Bronchial epithelial cell (primary cell): ENCODE data around the gene PKLR. TPM values are rescaled to one million over a fixed set of nuclear protein-coding genes. Genes with fewer than 3 reads are reported as not detected.
A peak's percentile ranks its signal among the peaks of the same experiment; 100 is the strongest.

Experiments used
- DNase-seq: peaks from one replicate; pipeline ENCODE4 v3.0.0-alpha.2; 2010; ENCODE audit warnings: low read depth
- FAIRE-seq: peaks from 2 replicates; lab custom pipeline; 2011; peaks lifted over from hg19 to GRCh38; lab: Jason Lieb, UNC
- H3K27me3 ChIP-seq: 2 replicates; pipeline ENCODE4 v1.5.1; 2011; ENCODE audit warnings: low read length; ENCODE audit not compliant: control insufficient read depth, insufficient read depth
- H3K36me3 ChIP-seq: 2 replicates; pipeline ENCODE4 v1.5.1; 2011; ENCODE audit warnings: low read length; ENCODE audit not compliant: control insufficient read depth, insufficient read depth
- H3K4me3 ChIP-seq: 2 replicates; pipeline ENCODE4 v1.5.1; 2011; ENCODE audit warnings: mild to moderate bottlenecking, low read depth, low read length, control low read depth
- total RNA-seq: library from RNA; depleted of rRNA; stranded (reverse); fragments of >200 nt; gene quantifications from 2 replicates; pipeline ENCODE4 v1.2.1, GENCODE V29; 2014
- TF ChIP-seq, protein P1 (sequence below): IDR thresholded peaks from 2 replicates; pipeline ENCODE4 v1.5.1; 2011; ENCODE audit warnings: mild to moderate bottlenecking, moderate library complexity, low read length, control low read depth, inconsistent platforms; ENCODE audit not compliant: insufficient read depth, severe bottlenecking

Gene PKLR
- total RNA-seq, 1 donor from 2014 or later, result not detected

DNA sequence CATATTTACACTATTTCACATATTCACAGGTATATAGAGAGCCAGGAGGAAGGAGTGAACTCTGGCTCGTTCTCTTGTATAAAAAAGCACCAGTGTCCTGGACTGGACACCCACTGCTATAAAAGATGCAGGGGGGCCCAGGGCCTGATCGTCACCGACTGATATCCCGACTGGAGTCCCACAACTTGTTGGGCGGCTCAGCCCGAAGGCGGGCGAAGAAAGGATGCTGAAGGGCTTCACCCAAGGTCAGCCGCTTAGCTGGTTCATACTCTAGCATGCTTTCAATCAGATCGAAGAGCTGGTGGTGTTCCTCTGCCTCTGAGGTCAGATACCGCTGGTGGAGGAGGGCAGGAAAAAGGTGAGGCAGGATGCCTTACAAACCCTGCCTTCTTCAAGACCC, 38.2 kb downstream of the PKLR start:
- H3K27me3 ChIP-seq, result no peaks in the 10 kb centered on the region
- H3K36me3 ChIP-seq, result peaks cover 28% of the 10 kb centered on the region
- FAIRE-seq, result no peak

DNA sequence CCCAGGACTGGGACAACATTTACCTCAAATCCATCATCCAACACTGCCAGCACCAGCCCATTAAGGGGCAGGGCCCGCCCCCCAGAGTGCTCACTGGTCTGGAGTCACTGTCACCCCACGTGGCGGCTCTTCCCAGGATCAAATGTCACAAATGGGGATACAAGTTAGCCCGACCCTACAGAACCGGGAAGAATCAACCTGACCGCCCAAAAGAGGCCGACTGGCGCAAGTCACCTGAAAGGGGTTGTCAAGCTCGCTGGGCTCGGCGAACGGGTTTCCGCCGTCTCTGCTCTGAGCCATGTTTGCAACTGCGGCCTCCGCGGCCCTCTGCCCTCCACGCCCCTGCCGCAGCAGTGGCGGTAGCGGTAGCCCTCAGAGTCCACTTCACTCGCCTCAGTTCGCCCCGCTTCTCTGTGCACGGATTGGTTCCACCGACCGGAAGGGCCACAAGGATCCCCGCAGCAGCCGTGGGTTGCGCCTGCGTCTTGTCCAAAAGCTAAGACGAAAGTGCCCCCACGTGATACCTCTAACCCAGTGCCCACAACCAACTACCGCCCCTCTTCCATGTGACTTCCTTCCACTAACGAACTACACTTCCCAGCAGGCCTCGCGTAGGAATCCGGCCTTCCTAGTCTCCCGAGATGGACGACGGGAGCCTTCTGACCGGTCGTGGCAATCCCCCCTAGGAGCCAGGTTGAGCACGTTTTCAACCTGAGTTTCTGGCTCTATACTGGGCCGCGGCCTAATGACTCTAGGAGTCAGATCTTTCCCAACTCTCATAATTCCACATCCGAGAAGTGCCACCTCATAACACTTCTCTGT, 39.2 kb downstream of the PKLR start, which contains the start of gene SCAMP3:
Gene SCAMP3 (minus strand): TSS at position 509 of the 822 bp plus-strand sequence. CDS start 209 bp downstream, at position 300.
- Histone ChIP-seq H3K36me3 (peaks cover 25% of the 10 kb centered on the region), H3K27me3 (no peaks in the 10 kb centered on the region), H3K4me3 (peak within 1 kb of the TSS; percentile 52)
- FAIRE-seq (no peak), DNase-seq (peak; percentile 97)
- TF ChIP-seq, protein P1, sequence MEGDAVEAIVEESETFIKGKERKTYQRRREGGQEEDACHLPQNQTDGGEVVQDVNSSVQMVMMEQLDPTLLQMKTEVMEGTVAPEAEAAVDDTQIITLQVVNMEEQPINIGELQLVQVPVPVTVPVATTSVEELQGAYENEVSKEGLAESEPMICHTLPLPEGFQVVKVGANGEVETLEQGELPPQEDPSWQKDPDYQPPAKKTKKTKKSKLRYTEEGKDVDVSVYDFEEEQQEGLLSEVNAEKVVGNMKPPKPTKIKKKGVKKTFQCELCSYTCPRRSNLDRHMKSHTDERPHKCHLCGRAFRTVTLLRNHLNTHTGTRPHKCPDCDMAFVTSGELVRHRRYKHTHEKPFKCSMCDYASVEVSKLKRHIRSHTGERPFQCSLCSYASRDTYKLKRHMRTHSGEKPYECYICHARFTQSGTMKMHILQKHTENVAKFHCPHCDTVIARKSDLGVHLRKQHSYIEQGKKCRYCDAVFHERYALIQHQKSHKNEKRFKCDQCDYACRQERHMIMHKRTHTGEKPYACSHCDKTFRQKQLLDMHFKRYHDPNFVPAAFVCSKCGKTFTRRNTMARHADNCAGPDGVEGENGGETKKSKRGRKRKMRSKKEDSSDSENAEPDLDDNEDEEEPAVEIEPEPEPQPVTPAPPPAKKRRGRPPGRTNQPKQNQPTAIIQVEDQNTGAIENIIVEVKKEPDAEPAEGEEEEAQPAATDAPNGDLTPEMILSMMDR, result no peak

More for the DNA sequence above, 38.2 kb downstream of the PKLR start:
- no peak for DNase-seq
- H3K4me3 ChIP-seq, result no peak overlapping the region
- TF ChIP-seq, protein P1, result no peak

GRCh38 chr1:155261493-155261851, 39.8 kb downstream of the PKLR start:
- DNase-seq (no peak), FAIRE-seq (no peak)
- TF ChIP-seq, protein P1, result no peak
- H3K36me3 ChIP-seq, result peaks cover 20% of the 10 kb centered on the region
- no peaks in the 10 kb centered on the region for H3K27me3 ChIP-seq
- H3K4me3 ChIP-seq, result peak overlapping the region; percentile 52

DNA sequence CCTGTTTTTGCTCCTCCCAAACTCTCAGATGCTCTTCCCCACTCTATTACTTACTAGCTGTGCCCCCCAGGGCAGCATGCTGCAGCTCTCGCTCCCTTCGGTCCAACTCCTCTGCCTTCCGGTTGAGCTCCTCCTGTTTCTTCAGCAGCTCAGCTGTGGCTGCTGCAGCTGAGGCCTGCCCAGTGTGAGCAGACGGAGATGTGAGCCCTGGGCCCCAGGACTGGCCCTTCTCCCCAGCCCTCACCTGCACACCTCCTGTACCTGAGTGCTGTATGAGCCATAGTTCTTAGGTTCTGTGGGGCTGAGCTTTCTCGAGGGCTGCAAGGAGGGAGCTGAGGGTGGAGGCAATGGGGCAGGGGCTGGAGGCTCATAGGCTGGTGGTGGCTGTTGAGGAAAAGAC, 41.0 kb downstream of the PKLR start:
- FAIRE-seq (no peak), DNase-seq (no peak)
- peaks cover 18% of the 10 kb centered on the region for H3K36me3 ChIP-seq
- H3K4me3 ChIP-seq, result no peak overlapping the region
- H3K27me3 ChIP-seq, result no peaks in the 10 kb centered on the region
- TF ChIP-seq, protein P1, result no peak

DNA sequence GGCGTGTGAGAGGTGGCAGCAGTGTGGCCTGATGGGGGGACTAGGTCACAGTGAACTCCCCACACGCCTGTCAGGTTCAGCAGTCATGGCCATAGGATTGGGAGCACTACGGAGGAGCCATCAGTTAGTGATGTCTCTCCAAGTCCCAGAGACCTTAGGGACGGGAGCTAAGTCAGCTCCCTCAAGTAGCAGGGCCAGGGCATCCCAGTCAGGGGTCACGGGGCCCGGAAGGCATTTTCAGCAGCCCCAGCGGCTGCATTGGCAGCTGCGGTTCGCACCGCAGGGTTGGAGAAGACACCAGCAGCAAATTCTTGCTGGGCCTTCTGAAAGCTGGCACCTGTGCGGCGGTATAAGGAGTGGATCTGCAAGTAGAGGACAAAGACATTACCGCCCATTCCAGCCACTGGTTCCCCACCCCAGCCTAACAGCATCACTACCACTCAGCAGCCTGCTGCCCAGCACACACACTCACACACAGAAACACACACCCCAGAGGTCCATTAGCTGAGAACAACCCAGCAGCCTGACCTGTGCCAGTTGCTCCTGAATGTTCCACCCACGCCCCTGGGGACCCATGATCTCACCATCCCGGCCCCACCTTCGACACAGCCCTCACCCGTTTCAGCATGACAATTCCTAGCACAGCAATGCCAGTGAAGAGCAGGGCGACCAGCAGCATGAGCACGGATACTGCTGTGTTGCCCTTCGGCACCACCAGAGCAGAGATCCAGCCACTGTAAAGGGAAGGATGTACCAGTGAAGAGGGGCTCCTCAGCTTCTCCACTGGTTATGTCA, 45.0 kb downstream of the PKLR start:
- TF ChIP-seq, protein P1, result no peak
- DNase-seq (no peak), FAIRE-seq (no peak)
- no peak overlapping the region for H3K4me3 ChIP-seq
- H3K36me3 ChIP-seq, result peaks cover 8% of the 10 kb centered on the region
- H3K27me3 ChIP-seq, result no peaks in the 10 kb centered on the region
